T follicular helper cell (primary cell): ENCODE measurements around the gene JMJD8.

Experiments
- DNase-seq: peaks from one replicate; pipeline ENCODE4 v3.0.0-alpha.2; 2020; ENCODE audit warnings: low read depth

The JMJD8 gene

GRCh38 chr16:638034-638543 lies 46.0 kb downstream of the JMJD8 start:
- DNase-seq = no peak

- peak; percentile 85 for DNase-seq
These were observed 46.8 kb downstream of the JMJD8 start for GRCh38 chr16:637081-638018.

- DNase-seq = peak; percentile 90
These were observed 47.7 kb downstream of the JMJD8 start, which contains the start of gene METTL26 for GRCh38 chr16:636206-637080. TSS of gene METTL26 (minus strand) at chr16:636305. CDS start at chr16:636290, 15 bp downstream.

- no peak for DNase-seq
These were observed 48.4 kb downstream of the JMJD8 start for GRCh38 chr16:635573-636205.

- no peak for DNase-seq
These were observed 49.1 kb downstream of the JMJD8 start for GRCh38 chr16:634996-635395.

GRCh38 chr16:634051-634670 lies 50.0 kb downstream of the JMJD8 start:
- no peak for DNase-seq

GRCh38 chr16:633336-634050 lies 50.6 kb downstream of the JMJD8 start:
- DNase-seq = no peak

- no peak for DNase-seq
These were observed 51.4 kb downstream of the JMJD8 start for GRCh38 chr16:632486-633335.

- no peak for DNase-seq
These were observed 52.3 kb downstream of the JMJD8 start for GRCh38 chr16:631808-632358.
